ENCODE data around the gene CENPB.

The CENPB gene

GRCh38 chr20:3747471-3747870 is 39.1 kb downstream of the CENPB start:
- no peak for DNase-seq

DNA sequence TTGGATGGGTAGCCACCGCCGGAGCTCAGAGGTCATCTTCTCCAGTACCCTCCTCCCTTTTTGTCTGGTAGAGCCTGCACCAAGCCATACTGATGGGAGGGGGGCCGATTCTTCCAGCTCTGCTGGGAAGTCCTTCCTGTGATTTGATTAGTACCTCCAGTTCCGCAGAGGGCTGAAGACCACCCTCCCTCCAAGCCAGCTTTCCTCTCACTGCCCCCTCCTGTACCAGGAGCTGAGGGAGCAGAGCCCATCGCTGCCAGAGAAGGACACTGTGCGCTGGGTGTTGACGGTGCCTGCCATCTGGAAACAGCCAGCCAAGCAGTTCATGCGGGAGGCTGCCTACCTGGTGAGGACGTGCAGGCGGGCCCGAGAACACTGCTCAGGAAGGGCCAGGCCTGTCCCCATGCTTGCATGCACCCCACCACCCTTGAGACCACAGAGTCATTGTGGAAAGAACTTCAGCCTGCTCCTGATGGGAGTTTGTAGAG is 40.8 kb downstream of the CENPB start:
- DNase-seq: no peak

DNA sequence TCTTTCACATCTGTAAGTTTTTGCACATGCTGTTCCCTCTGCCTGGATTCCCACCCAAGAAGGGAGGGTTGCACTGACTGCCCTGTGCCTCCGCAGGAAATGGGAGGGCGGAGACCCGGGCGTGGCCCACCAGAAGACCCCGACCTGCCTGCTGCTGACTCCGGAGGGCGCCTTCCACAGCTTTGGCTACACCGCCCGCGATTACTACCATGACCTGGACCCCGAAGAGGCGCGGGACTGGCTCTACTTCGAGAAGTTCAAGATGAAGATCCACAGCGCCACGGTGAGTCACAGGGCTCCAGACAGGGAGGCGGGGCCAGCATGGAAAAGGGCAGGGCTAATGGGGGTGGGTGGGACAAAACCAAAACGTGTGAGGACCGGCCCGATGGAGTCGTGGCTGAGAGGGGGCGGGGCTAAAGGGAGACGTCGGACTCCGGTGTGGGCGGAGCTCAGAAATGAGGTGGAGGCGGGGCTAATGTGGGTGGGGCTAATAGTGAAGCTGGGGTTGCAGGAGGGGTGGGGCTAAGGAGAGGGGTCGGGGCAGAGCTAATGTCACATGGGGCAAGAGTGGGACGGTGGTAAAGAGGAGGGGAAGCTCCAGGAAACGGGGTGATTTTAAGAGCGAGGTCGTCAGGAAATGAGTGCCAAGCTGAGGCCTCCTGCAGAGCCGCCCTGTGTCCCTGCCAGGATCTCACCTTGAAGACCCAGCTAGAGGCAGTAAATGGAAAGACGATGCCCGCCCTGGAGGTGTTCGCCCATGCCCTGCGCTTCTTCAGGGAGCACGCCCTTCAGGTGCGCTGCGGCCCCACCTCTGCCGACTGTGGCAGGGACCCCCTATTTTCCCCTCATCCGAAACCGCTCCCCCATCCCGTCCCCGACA is 41.5 kb downstream of the CENPB start:
- DNase-seq: no peak

GRCh38 chr20:3744037-3744436 is 42.5 kb downstream of the CENPB start:
- DNase-seq: no peak

DNA sequence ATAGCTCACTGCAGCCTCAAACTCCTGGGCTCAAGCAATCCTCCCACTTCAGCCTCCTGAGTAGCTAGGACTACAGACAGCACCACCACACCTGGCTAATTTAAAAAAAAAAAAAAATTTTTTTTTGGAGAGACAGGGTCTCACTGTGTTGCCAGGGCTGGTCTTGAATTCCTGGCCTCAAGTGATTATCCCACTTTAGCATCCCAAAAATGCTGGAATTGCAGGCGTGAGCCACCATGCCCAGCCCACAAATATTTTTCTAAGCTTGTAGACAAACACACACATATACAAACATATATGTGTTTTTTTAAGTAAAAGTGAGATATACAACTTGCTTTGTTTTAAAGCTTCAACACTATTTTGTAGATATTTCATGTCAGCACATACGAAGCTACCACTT is 43.3 kb downstream of the CENPB start:
- DNase-seq: no peak

DNA sequence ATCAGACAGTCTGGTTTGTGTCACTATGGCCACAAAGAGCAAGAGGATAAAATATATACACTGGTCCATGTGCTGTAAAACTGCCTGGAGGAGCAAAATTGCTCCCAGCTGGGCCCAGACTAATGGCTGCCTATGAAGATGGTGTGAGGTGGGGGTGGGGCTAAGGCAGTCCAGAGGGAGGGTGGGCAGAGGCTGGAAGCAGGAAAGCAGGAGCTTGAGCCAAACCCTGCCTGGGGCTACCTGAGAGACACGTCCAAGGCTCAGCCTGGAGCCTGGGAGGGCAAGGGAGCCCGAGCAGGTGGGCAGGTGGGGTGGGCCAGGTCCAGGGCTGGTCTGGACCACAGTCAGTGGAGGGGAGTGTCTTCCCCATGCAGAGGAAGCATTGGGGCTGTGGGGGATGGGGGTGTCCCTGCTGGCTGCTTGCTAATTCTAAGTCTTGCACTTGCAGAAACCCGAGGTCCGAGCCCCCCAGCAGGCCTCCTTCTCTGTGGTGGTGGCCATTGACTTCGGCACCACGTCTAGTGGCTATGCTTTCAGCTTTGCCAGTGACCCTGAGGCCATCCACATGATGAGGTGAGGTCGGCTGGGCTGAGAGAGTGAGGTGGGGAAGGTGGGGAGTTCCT is 44.6 kb downstream of the CENPB start:
- DNase-seq: no peak

DNA sequence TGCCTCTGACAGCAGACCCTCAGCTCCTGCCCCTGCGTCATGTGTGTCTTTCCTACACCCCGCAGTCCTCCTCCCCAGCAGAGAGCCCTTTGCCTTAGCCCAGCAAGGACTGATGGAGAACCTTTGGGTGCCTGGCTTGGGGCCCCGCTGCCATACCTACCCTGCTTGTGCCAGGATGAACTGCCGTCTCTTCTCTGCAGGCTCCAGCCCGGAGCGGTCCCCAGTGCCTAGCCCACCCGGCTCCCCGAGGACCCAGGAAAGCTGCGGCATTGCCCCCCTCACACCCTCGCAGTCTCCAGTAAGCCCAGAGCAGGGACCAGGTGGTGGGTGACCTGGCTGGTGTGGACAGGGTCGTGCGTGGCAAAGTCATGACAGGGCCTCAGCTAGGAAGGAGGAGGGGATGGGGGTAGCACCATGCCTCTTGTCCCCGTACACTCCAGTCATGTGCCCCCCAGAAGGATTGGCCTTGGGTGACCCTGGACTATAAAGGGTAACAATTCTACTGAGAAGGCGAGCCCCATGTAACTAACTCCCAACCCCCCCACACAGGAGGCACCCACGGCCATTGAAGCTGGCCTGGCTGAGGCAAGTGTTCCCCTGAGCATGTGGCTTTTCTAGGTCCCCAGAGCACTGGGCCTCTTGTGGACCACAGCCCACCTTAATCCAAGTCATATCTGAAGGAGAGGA is 45.8 kb downstream of the CENPB start:
- DNase-seq: no peak

DNA sequence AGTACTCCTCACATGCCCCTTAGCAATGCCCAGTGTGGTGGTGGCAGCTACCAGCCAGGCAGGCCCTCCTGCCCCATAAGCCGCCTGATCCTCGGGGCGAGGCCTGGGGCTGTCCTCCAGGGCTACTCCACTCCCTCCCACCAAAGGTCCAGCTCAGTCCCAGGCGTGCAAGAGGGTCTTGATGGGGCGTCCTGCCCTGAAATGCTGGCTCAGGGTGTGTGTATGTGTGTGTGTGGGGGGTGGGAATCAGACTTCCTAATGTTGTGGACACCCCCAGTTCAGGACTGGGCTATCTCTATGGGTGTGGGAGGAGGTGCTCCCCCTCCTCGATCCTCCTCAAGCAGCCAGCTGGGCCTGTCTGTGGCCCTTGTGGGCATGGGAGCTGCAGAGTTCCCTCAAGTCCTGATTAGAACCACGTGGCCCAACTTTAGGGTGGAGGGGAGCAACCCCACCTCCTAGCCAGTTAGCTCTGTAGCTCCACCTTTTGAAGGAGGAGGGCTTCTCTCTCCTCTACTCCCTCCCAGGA is 46.6 kb downstream of the CENPB start:
- no peak for DNase-seq

DNA sequence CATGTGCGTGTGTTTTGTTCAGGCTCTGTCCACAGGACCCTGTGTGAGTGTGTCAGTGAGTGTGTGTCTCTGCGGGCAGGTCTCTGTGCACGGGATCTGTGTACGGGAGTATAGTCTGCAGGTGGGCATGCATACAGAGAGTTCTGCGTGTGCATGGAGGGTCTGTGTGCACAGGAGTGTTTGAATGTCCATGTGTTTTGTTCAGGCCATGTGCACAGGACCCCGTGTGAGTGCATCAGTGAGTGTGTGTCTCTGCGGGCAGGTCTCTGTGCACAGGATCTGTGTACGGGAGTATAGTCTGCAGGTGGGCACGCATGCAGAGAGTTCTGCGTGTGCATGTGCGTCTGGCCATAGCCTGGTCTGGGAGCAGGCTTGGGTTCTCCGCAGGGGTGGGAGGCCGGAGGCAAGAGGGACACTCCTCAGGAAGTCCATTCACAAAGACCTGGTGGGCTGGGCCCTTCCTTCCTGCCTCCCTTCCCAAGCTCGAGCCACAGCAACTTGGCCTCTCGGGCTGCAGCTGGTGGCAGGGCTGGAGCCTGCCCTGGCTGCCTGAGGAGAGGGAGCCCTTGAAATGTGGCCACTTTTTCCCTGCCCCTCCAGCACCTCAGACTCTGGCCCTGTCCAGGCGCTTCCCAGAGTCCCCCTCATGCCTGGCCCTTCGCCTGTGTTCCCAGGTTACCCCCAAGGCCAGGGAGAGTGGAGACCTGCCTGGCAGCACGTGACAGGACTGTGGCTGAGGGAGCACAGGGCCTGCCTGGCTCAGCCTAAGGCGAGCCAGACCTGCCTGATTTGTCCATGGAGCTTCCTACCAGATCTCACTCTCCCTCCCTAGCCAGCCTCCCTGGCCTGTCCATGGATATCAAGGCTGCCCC is 47.2 kb downstream of the CENPB start:
- no peak for DNase-seq

DNA sequence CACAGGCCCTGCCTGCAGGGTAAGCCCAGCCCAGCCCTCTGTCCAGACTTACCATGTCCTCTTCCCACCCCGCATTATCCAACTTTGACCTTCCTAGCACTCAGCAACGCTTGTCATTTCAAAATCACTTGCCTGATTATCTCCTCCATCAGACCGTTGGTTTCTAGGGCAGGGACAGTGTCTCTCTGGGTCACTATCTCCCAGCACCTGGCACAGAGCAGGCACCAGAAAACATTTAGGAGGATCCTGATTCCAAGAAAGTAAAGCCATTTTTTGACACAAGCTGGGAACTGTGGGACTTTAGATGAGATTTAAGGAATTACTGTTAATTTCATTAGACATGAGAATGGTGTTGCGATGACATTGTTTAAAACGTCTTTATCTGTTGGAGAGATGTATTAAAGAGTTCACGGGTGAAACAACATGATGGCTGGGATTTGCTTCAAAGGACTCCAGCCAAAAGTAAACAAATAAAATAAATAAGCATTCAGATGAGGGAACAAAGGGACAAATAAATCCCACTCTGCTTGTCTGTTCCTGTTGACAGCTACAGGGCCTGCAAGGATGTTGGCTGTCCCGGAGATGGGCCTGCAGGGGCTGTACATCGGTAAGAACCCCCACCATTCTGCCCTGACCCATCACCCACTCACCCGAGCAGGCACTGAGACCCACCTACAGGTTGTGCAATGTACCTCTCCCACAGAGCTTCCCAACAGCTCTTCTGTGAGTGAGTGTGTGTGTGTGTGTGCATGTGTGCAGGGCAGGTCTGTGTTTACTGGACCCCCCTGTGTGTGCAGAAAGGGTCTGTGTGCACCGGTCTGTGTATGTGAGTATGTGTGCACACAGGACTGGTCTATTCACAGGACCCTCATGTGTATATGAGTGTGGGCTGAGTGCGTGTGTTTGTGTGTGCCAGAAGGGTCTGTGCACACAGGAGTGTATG is 48.2 kb downstream of the CENPB start:
- DNase-seq: no peak

- DNase-seq: no peak
Measured at GRCh38 chr20:3735768-3736167, 50.8 kb downstream of the CENPB start.

DNA sequence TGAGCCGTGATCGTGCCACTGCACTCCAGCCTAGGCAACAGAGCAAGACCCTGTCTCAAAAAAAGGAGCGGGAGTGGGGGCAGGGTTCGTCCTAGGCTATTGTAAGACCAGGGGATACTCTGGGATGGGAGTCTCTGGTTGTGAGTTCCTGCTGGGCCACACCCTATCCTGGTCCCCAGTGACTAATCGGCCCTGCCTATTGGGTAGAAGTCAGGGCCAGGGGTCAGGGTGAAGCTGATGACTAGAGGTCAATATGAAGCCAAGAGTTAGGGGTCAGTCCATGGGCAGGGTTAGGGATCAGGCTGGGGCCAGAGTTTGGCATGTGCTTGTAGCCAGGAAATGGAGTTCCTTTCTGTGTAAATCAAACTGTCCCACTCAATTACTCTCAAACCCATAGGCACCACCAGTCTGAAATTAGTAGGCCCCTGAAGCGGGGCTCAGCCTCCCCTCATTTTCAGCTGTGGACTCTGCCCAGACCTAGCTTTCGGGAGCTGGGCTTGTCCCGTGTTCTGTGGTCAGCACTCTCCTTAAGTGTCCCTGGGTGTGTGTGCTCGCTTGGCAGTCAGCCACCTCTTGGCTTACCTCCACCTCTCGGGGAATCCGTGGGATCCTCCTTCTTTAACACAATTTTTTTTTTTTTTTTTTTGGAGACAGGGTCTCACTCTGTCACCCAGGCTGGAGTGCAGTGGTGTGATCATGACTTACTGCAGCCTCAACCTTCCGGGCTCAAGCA is 52.3 kb downstream of the CENPB start:
- DNase-seq: no peak

Measured in fibroblast of upper back skin (primary cell).